ENCODE results near the gene JAG1. TPM values are rescaled to one million over a fixed set of nuclear protein-coding genes. Genes with fewer than 3 reads are reported as not detected.

Gene JAG1
- total RNA-seq, 1 experiment from 2014 or later: 45.2 TPM

DNA sequence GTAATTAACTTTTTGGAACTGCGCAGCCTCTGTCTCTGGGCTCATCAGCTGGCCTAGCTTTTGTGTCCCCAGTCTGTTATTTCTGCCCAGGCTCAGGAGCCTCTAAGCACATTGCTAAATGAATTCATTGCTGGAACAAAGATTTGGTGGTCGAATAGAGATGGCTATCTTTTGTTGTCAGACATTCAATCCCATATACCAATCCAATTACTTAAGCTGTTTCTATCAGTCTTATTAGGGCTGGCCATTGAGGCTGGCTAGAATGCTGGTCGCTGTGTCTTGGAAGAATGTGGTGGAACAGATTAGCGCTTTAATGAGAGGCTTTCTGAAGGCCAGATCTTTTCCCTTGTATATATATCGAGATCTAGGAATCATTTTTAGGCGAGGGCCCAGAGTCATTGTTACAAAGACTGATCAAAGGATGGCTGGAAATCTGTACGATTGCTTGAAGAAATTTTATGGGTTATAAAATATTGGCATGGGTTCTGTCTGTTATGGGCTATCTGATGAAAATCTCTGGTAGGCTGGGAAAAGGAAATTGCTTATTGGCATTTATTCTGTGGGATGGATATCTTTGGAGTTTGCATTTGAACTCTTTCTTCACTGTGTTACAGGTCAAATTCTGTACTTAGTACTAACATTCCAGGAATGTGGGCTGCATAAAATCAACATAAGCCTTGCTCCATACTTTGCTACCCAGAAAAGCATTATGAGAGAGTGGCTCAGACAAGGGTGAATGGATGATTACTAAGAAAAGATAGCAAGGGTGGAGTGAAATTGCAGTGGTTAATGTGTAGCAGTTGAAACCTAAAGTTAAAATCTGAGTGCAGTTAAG is 34.8 kb upstream of the JAG1 start:
- Mint-ChIP-seq H3K27ac (no peak overlapping the region), H3K4me3 (no peak overlapping the region), H3K9me3 (peaks cover 13% of the 10 kb centered on the region), H3K27me3 (ENCODE audit: low read depth) (no peaks in the 10 kb centered on the region), H3K36me3 (no peaks in the 10 kb centered on the region), H3K4me1 (peaks cover 4% of the 10 kb centered on the region)
- ATAC-seq (no peak), DNase-seq (ENCODE audit: low spot score) (no peak)
- CTCF ChIA-PET: interaction anchor here (1.2 kb wide), 1 partner anchor 34 kb away, joined by 3 read pairs; the partner anchor contains the start of gene JAG1
- no peak for TF ChIP-seq ZNF219 (CRISPR knock-in tag; IDR thresholded peaks at IDR 0.05; ENCODE audit: borderline replicate concordance)
- peak; percentile 66 for TF ChIP-seq GABPB1 (CRISPR knock-in tag; IDR thresholded peaks at IDR 0.05)
- POLR2A ChIA-PET: no interaction called here

GRCh38 chr20:10707791-10708190 is 34.0 kb upstream of the JAG1 start:
- Mint-ChIP-seq H3K9me3 (peaks cover 15% of the 10 kb centered on the region), H3K27ac (no peak overlapping the region), H3K36me3 (no peaks in the 10 kb centered on the region), H3K4me1 (peaks cover 4% of the 10 kb centered on the region), H3K4me3 (no peak overlapping the region), H3K27me3 (ENCODE audit: low read depth) (no peaks in the 10 kb centered on the region)
- POLR2A ChIA-PET: no interaction called here
- CTCF ChIA-PET: interaction anchor here (1.2 kb wide), 1 partner anchor 33 kb away, joined by 3 read pairs; the partner anchor contains the start of gene JAG1
- DNase-seq (ENCODE audit: low spot score): no peak
- TF ChIP-seq ZNF396 (CRISPR knock-in tag; IDR thresholded peaks at IDR 0.05; ENCODE audit: borderline replicate concordance) (no peak), HMGA2 (CRISPR knock-in tag; IDR thresholded peaks at IDR 0.05) (no peak), ZNF232 (CRISPR knock-in tag; IDR thresholded peaks at IDR 0.05) (no peak), ZNF671 (CRISPR knock-in tag; IDR thresholded peaks at IDR 0.05) (no peak), IRF1 (CRISPR knock-in tag; IDR thresholded peaks at IDR 0.05) (no peak), OVOL2 (CRISPR knock-in tag; IDR thresholded peaks at IDR 0.05; ENCODE audit: borderline replicate concordance) (no peak), TEAD4 (CRISPR knock-in tag; IDR thresholded peaks at IDR 0.05) (no peak), TCF7 (CRISPR knock-in tag; IDR thresholded peaks at IDR 0.05; ENCODE audit: low read depth) (no peak), FOXJ3 (CRISPR knock-in tag; IDR thresholded peaks at IDR 0.05; ENCODE audit: borderline replicate concordance) (no peak), ETV6 (CRISPR knock-in tag; IDR thresholded peaks at IDR 0.05) (no peak)
- TF ChIP-seq, protein P1, sequence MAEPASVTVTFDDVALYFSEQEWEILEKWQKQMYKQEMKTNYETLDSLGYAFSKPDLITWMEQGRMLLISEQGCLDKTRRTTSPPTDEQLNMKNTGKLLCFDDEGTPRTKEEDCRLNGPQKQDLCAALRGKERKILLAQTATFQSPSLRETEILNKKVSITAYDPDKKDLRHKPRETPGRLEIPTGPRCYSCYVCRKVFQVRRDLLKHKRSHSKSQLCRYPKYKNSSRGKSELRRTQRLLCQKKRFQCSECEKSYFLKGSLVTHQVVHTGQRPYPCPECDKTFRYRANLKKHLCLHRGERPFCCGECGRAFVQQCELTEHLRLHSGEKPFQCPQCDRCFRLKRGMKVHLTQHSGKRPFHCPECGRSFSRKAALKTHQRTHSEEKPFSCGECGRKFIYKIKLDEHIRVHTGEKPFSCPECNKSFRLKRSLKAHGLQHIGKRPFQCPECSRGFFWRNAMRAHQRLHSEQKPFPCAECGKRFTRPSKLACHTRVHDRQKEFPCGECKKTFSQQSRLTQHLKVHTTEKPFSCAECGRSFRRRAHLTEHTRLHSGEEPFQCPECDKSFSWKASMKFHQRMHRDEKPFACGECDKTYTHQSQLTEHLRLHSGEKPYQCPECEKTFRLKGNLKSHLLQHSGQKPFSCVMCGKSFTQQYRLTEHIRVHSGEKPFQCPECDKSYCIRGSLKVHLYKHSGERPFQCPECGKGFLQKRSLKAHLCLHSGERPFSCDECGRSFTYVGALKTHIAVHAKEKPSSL (CRISPR knock-in tag; conservative IDR thresholded peaks at IDR 0.05): no peak
- ATAC-seq: no peak

- CTCF ChIA-PET: no interaction called here
- TF ChIP-seq TCF7 (CRISPR knock-in tag; IDR thresholded peaks at IDR 0.05; ENCODE audit: low read depth): no peak
- TF ChIP-seq SOX15 (CRISPR knock-in tag; IDR thresholded peaks at IDR 0.05): no peak
- TF ChIP-seq, protein P1 (CRISPR knock-in tag; conservative IDR thresholded peaks at IDR 0.05): no peak
- no peak for TF ChIP-seq ATF6 (CRISPR knock-in tag; IDR thresholded peaks at IDR 0.05)
- TF ChIP-seq GABPB1 (CRISPR knock-in tag; IDR thresholded peaks at IDR 0.05): no peak
- no peak for TF ChIP-seq IRF2 (CRISPR knock-in tag; IDR thresholded peaks at IDR 0.05; ENCODE audit: borderline replicate concordance, low read depth)
- no peak for TF ChIP-seq TEAD1 (CRISPR knock-in tag; IDR thresholded peaks at IDR 0.05)
- no peak for TF ChIP-seq E2F1 (CRISPR knock-in tag; IDR thresholded peaks at IDR 0.05)
- no peak for TF ChIP-seq GRHL2 (CRISPR knock-in tag; IDR thresholded peaks at IDR 0.05; ENCODE audit: insufficient replicate concordance, severe bottlenecking)
- TF ChIP-seq ATF2 (CRISPR knock-in tag; IDR thresholded peaks at IDR 0.05; ENCODE audit: borderline replicate concordance, low read depth): no peak
- ATAC-seq: no peak
- DNase-seq (ENCODE audit: low spot score): no peak
- POLR2A ChIA-PET: no interaction called here
- Mint-ChIP-seq H3K36me3 (no peaks in the 10 kb centered on the region), H3K9me3 (peaks cover 15% of the 10 kb centered on the region), H3K27me3 (ENCODE audit: low read depth) (no peaks in the 10 kb centered on the region), H3K4me3 (no peak overlapping the region), H3K27ac (no peak overlapping the region), H3K4me1 (peaks cover 4% of the 10 kb centered on the region)
Measured at GRCh38 chr20:10707068-10707467, 33.3 kb upstream of the JAG1 start.
